Memory B cell (primary cell): ENCODE data around the gene TADA3.

Experiments
- ATAC-seq: fragments of 150-1000 bp; cut with Tn5 transposase; 2 replicates; pipeline ENCODE4 v1.10.0; 2021; ENCODE audit warnings: low read depth, mild to moderate bottlenecking, moderate library complexity
- DNase-seq, 2 donors: peaks; one replicate each; pipeline ENCODE4 v3.0.0; 2022; ENCODE audit warnings: low spot score in 2 of 2
- H3K27ac Mint-ChIP-seq: one replicate; pipeline ENCODE4 v1.8.0; 2022; ENCODE audit warnings: mild to moderate bottlenecking, moderate library complexity, mixed read lengths
- H3K27me3 Mint-ChIP-seq: one replicate; pipeline ENCODE4 v1.8.0; 2022; ENCODE audit warnings: mixed read lengths
- H3K36me3 Mint-ChIP-seq: one replicate; pipeline ENCODE4 v1.8.0; 2022; ENCODE audit warnings: mild to moderate bottlenecking, mixed read lengths
- H3K4me1 Mint-ChIP-seq: one replicate; pipeline ENCODE4 v1.8.0; 2022; ENCODE audit warnings: mixed read lengths
- H3K4me3 Mint-ChIP-seq: one replicate; pipeline ENCODE4 v1.8.0; 2022; ENCODE audit warnings: mild to moderate bottlenecking, moderate library complexity, mixed read lengths
- H3K9me3 Mint-ChIP-seq: one replicate; pipeline ENCODE4 v1.8.0; 2022; ENCODE audit warnings: mixed read lengths

Gene TADA3

DNA sequence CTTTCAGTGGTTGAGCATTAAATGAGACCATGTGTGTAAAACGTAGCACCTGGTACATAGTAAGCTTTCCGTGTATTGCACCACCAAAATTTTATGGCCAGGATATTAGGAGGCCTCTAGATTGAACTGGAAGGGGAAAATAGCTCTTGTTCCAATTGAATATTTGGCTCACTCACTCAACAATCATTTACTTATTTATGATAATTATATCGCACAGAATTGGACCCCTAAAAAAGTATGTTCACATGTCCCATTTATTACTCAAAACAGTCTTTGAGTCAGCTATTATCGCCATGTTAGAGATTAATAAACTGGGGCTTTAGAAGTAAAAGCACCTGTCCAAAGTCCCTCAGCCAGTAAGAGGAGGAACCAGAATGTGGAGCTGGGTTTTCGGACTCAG, 12.7 kb upstream of the TADA3 start:
- Mint-ChIP-seq H3K4me3 (no peak overlapping the region), H3K36me3 (peaks cover 19% of the 10 kb centered on the region), H3K27me3 (no peaks in the 10 kb centered on the region), H3K27ac (peak overlapping the region; percentile 20), H3K9me3 (no peaks in the 10 kb centered on the region), H3K4me1 (peaks cover 27% of the 10 kb centered on the region)
- ATAC-seq (no peak), DNase-seq (no peak)

DNA sequence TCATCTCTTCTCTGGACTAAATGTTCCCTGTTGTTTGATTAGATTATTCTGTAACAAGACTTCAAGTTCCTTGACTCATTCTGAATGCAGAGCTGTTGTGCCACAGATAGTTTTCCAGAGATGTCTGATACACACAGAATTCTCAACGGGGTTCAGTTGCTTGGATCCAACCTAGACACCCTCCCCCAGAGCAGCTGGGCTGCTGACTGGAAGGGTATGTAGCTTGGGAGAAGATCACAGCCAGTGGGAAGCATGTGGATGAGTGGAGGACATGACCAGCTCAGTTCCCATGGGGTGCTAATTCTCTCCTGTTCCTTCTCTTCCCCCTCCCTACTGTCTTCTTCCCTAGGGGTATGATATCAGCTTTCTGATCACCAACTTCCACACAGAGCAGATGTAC, 11.2 kb upstream of the TADA3 start:
- Mint-ChIP-seq H3K9me3 (no peaks in the 10 kb centered on the region), H3K36me3 (peaks cover 19% of the 10 kb centered on the region), H3K4me3 (no peak overlapping the region), H3K4me1 (peaks cover 15% of the 10 kb centered on the region), H3K27me3 (no peaks in the 10 kb centered on the region), H3K27ac (peak overlapping the region; percentile 31)
- DNase-seq (no peak), ATAC-seq (no peak)

DNA sequence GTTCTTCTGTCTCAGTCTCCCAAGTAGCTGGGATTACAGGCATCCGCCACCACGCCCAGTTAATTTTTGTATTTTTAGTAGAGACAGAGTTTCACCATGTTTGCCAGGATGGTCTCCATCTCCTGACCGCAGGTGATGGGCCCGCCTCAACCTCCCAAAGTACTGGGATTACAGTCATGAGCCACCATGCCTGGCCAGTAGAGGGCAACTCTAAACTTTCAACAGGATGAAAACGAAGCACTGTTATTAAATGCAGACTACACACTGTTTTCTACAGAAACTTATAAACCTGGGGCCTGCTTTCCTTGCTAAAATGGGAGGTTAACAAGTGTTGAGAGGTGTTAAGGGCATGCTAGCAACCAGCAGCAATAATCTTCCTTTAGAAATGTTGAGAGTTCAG, 8.3 kb upstream of the TADA3 start:
- no peak for ATAC-seq
- H3K36me3 Mint-ChIP-seq: peaks cover 30% of the 10 kb centered on the region
- H3K27me3 Mint-ChIP-seq: no peaks in the 10 kb centered on the region
- no peaks in the 10 kb centered on the region for H3K9me3 Mint-ChIP-seq
- H3K4me3 Mint-ChIP-seq: no peak overlapping the region
- peaks cover 16% of the 10 kb centered on the region for H3K4me1 Mint-ChIP-seq
- no peak overlapping the region for H3K27ac Mint-ChIP-seq
- DNase-seq: no peak

DNA sequence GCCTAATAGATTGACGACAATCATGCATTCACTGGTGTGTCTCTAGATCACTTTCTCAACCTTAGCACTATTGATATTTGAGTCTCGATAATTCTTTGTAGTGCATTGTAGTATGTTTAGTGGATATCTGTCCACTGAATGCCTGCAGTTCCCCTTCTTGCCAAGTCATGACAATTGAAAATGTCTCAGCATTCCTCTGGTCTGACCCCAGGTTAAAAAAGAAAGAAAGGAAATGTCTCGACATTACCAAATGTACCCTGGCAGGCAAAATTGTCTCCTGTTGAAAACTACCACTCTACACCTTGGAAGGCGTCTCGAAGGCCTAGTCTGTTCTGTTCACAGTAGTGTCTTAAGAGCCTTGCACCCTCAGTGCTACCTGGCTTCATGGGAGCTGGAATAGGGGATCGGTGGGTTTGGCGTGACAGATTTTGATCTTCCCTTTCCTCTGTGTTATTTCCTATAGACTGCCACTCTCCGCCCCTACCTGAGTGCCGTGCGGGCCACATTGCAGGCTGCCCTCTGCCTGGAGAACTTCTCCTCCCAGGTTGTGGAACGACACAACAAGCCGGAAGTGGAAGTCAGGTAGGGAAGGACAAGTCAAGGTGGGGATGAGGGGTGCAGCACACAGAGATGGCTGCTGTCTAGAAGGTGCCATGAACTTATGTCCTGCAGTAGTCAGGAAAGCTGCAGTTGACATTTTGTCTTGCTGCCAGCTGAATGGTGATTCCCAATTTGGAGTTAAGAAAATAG, 5.1 kb upstream of the TADA3 start:
- H3K27ac Mint-ChIP-seq: peak overlapping the region; percentile 70

DNA sequence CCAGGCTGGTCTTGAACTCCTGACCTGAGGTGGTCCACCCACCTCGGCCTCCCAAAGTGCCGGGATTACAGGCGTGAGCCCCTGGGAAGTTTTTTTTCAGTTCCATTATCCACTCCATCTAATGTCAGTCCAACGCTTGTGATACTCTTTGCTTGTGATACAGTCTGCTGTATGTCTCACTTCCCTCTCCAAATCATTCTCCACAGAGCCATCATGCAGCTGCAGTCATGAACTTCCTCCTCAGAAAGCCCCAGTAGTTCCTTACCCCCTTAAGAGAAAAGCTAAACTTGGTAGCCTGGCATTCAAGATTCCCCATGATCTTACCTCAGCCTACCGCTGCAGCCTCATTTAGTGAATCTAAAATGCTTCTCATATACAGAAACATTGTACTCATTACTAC, 2.9 kb upstream of the TADA3 start:
- peak overlapping the region; percentile 54 for H3K4me3 Mint-ChIP-seq
- H3K27me3 Mint-ChIP-seq: no peaks in the 10 kb centered on the region
- H3K4me1 Mint-ChIP-seq: peaks cover 42% of the 10 kb centered on the region
- peak overlapping the region; percentile 98 for H3K27ac Mint-ChIP-seq
- H3K9me3 Mint-ChIP-seq: no peaks in the 10 kb centered on the region
- ATAC-seq: peak; percentile 61
- peak in 1 of 2 donors; percentile 63 for DNase-seq
- H3K36me3 Mint-ChIP-seq: peaks cover 25% of the 10 kb centered on the region

More for the DNA sequence above, 5.1 kb upstream of the TADA3 start:
- Mint-ChIP-seq H3K9me3 (no peaks in the 10 kb centered on the region), H3K4me1 (peaks cover 28% of the 10 kb centered on the region), H3K27me3 (no peaks in the 10 kb centered on the region), H3K36me3 (peaks cover 25% of the 10 kb centered on the region), H3K4me3 (no peak overlapping the region)
- DNase-seq: no peak
- no peak for ATAC-seq

DNA sequence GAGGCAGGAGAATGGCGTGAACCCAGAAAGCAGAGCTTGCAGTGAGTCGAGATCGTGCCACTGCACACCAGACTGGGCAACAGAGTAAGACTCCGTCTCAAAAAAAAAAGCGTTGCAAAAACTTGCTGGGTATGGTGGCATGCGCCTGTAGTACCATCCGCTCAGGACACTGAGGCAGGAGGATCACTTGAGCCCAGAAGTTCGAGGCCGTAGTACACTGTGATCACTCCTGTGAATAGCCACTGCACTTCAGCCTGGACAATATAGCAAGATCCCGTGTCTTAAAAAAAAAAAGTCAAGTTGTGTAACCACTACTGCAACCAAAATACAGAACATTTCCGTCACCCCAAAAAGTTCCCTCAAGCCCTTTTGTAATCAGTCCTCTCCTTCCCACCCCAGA, 2.1 kb upstream of the TADA3 start:
- H3K36me3 Mint-ChIP-seq: peaks cover 30% of the 10 kb centered on the region
- no peak for ATAC-seq
- no peaks in the 10 kb centered on the region for H3K9me3 Mint-ChIP-seq
- H3K27ac Mint-ChIP-seq: peak overlapping the region; percentile 98
- H3K4me1 Mint-ChIP-seq: peaks cover 45% of the 10 kb centered on the region
- peak overlapping the region; percentile 96 for H3K4me3 Mint-ChIP-seq
- no peak for DNase-seq
- no peaks in the 10 kb centered on the region for H3K27me3 Mint-ChIP-seq

DNA sequence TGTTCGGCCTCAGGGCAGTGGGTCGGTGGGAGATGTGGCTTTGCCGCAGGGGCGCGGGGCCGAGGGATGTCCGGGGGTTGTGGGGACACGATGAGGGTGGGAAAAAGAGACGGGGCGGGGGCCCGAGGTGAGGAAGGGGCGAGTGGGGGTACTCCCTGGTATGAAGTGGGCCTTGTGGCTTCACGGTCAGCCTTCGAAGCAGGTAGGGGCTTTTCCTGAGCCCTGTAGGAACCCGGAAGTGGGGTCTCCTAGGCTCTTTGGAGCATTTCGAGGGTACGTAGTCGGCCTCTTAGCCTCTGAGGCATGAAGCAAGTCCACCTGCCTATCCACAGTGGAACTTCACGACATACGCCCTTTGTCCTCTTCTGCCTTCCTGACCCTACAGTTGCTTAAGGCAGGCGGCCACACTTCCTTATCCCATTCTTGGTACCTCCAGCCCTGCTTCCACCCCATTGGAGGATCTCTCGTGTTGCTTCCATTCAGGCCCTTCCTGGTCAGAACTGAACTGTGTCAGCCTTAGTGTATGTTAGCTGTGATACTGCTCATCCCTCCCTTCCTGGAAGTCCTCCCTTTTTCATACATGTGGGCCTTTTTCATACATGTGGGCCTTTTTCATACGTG, 998 bp upstream of the TADA3 start:
- peaks cover 48% of the 10 kb centered on the region for H3K4me1 Mint-ChIP-seq
- H3K9me3 Mint-ChIP-seq: no peaks in the 10 kb centered on the region
- no peak for ATAC-seq
- H3K36me3 Mint-ChIP-seq: peaks cover 34% of the 10 kb centered on the region
- H3K4me3 Mint-ChIP-seq: peak overlapping the region; percentile 96
- H3K27ac Mint-ChIP-seq: peak overlapping the region; percentile 98
- no peak for DNase-seq
- no peaks in the 10 kb centered on the region for H3K27me3 Mint-ChIP-seq

DNA sequence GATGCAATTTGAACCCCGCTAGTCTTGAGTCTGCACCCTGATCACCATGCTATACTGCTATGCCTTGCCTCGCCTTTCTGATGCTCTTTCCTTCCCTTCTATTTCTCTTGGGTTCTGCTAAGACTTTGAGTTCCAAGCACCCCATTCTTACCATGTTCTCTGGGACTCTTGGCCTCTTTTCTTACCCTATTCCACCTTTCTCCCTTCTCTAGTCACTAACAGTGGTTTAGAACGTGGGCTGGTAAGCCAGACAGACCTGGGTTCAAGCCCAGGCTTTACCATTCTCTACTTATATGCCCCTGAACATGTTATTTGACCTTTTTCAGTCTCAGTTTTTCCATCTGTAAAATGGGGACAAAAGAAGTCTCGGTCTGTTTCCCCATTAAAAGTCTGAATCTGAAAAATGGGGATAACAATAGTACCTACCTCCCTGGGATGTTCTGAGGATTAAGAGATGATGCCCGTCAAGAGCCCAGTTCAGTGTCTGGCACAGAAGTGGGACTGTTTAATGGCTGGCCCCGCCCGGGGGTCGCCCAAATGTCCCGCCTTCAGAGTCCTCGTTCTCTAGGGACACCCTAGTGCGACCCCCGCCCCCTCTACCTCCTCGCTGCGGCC, 376 bp downstream of the TADA3 start:
- peak overlapping the region; percentile 98 for H3K27ac Mint-ChIP-seq
- peak overlapping the region; percentile 96 for H3K4me3 Mint-ChIP-seq
- no peaks in the 10 kb centered on the region for H3K27me3 Mint-ChIP-seq
- no peak for ATAC-seq
- no peak for DNase-seq
- H3K36me3 Mint-ChIP-seq: peaks cover 33% of the 10 kb centered on the region
- H3K9me3 Mint-ChIP-seq: no peaks in the 10 kb centered on the region
- peaks cover 44% of the 10 kb centered on the region for H3K4me1 Mint-ChIP-seq

DNA sequence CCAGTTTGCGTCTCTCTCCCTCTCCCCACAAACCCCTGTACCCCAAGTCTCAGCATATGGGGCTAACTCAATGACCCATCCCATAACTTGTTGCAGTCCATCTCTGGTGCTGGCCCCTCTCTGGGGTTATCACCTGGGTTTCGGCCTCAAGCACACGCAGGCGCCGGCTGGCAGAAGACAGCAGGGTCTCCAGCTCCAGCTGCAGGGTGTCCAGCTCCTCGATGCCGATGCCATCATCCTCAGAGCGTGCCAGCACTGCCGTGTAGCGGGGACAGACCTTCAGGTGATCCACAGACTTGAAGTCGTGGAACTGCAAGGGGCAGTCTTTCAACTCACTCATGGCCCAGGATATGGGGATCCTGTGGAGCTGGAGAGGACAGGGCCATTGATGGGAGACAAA, 1.1 kb downstream of the TADA3 start:
- H3K36me3 Mint-ChIP-seq: peaks cover 34% of the 10 kb centered on the region
- H3K4me1 Mint-ChIP-seq: peaks cover 40% of the 10 kb centered on the region
- H3K27ac Mint-ChIP-seq: no peak overlapping the region
- H3K9me3 Mint-ChIP-seq: no peaks in the 10 kb centered on the region
- H3K27me3 Mint-ChIP-seq: no peaks in the 10 kb centered on the region
- DNase-seq (no peak), ATAC-seq (no peak)
- H3K4me3 Mint-ChIP-seq: peak overlapping the region; percentile 1

DNA sequence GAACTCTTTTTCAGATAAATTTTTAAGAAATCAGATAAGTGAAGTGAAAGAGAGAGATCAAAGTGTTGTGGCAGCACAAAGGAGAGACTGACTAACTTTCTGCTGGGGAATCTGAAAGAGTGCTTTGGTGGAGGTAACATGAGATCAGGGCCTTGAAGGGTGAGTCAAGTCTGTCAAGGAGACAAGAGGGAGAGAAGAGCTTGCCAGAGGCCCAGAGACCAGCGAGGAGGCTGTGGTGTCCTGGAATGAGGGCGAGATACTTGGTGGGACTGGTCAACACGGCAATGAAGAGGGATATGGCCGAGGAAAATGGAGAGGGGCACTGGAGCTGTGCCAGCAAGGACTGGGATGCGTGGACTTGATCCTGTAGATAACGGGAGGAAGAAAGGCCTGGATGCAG, 4.6 kb downstream of the TADA3 start:
- peaks cover 32% of the 10 kb centered on the region for H3K36me3 Mint-ChIP-seq
- ATAC-seq (no peak), DNase-seq (no peak)
- H3K4me3 Mint-ChIP-seq: no peak overlapping the region
- no peaks in the 10 kb centered on the region for H3K9me3 Mint-ChIP-seq
- peak overlapping the region; percentile 14 for H3K27ac Mint-ChIP-seq
- H3K4me1 Mint-ChIP-seq: peaks cover 26% of the 10 kb centered on the region
- H3K27me3 Mint-ChIP-seq: no peaks in the 10 kb centered on the region

DNA sequence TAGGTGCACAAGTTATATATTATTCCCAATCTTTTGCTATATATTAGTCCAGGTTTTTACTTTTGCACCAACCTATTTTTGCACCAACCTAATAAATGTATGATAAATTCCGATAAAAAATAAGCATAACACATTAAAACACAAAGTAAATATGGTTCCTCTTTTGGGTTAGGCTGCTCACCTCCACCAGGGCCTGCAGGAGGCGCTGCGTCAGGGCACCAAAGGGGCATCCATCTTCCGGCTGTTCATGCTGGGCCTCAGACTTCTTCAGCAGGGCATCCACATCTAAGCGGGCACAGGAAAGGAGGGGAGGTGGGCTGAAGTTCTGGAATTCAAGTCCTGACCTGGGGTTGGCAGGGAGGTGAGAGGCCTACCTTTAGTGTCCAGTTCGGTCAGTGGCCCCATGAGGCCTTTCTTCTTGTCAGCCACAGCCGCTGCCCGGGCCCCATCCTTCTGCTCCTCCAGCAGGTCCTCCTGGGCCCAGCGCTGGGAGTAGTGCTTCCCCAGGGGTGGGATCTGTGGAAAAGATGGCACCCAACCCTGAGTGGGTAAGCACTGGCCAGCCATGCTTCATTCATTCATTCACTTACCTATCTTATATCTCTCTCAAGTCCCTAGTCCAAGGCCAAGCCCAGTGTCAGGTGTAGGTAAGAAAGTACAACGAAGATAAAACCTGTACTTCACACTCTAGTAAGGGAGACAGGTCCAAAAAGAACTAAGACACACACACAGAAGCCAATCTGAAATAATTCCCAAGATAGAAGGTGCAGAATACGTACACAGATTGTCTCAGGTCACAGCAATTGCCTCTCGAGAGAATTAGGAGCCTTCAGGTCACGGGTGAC, 5.2 kb downstream of the TADA3 start:
- H3K4me1 Mint-ChIP-seq: peaks cover 31% of the 10 kb centered on the region
- peak overlapping the region; percentile 14 for H3K27ac Mint-ChIP-seq
- peak; percentile 39 for ATAC-seq
- DNase-seq: no peak
- H3K9me3 Mint-ChIP-seq: no peaks in the 10 kb centered on the region
- H3K27me3 Mint-ChIP-seq: no peaks in the 10 kb centered on the region
- no peak overlapping the region for H3K4me3 Mint-ChIP-seq
- H3K36me3 Mint-ChIP-seq: peaks cover 32% of the 10 kb centered on the region

DNA sequence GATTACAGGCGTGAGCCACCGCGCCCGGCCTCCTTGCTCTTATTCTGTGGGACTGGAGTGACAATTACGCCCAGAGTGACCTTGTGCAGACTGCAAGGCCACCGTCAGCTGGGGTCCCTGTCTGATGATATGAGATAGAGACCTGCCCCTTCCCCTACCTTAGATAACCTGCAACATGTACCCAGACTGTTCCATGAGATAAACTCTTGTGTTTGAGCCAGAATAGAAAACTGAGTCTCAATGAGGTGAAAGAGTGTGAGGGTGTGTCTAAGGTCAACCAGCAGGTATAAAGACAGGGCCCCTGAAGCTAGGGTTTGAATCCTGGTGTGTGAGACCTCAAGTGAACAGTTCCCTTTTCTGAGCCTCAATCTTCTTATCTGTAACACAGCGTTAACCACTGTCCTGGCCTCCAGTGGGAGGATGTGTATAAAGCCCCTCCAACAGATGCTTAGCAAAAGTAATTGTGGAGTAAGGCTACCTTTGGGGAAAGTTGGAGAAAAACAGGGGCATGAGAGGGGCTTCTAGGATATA, 6.0 kb downstream of the TADA3 start:
- no peak overlapping the region for H3K4me3 Mint-ChIP-seq
- peaks cover 32% of the 10 kb centered on the region for H3K36me3 Mint-ChIP-seq
- peaks cover 30% of the 10 kb centered on the region for H3K4me1 Mint-ChIP-seq
- no peak for ATAC-seq
- no peaks in the 10 kb centered on the region for H3K9me3 Mint-ChIP-seq
- no peaks in the 10 kb centered on the region for H3K27me3 Mint-ChIP-seq
- no peak for DNase-seq
- no peak overlapping the region for H3K27ac Mint-ChIP-seq

DNA sequence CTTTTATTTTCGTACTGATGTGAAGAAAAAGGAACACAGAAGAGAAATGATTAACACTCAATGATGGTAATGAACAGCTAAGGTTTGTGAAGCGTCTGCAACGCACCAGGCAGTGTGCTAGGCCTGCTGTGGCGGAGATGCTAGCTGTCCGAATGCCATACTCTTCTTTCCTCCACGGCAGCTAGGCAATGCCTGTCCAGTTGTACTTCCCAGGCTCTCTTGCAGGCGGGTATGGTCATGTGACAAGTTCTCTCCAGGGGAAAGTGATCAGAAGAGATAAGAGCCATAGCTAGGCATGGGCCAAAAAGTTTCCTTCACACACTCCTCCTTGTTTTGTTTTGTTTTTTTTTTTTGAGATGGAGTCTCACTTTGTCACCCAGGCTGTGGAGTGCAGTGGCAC, 6.7 kb downstream of the TADA3 start:
- Mint-ChIP-seq H3K27ac (no peak overlapping the region), H3K9me3 (no peaks in the 10 kb centered on the region), H3K4me1 (peaks cover 30% of the 10 kb centered on the region)

DNA sequence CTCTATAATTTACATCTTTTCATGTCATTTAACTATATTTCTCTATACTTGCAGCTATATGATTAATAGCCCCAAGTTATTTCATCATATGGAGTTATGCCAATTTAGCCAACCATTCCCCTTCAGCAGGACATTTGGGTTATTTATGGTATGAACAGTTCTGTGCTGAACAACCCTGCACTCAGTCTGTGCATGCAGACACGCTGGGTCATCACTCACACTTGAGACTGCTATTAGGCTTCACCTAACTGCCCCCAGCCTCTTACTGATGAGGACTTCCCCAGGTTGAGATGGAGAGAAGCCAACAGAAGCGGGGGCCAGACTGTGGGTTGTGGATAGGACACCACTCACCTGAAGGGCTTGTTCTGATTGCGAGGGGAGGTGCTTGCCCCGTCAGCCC, 7.3 kb downstream of the TADA3 start:
- Mint-ChIP-seq H3K27ac (no peak overlapping the region), H3K4me3 (no peak overlapping the region), H3K27me3 (no peaks in the 10 kb centered on the region), H3K36me3 (peaks cover 27% of the 10 kb centered on the region), H3K4me1 (peaks cover 30% of the 10 kb centered on the region), H3K9me3 (no peaks in the 10 kb centered on the region)
- DNase-seq: no peak
- no peak for ATAC-seq

More for the DNA sequence above, 6.7 kb downstream of the TADA3 start:
- DNase-seq: no peak
- ATAC-seq: no peak
- Mint-ChIP-seq H3K36me3 (peaks cover 32% of the 10 kb centered on the region), H3K27me3 (no peaks in the 10 kb centered on the region), H3K4me3 (no peak overlapping the region)
